TTC549 (cell line): ENCODE measurements around the gene GASK1A.
"Not testable (repeated sequence)": the region's sequence is repeated elsewhere in the genome, so short reads cannot be mapped to it uniquely, and the experiment has no call there.

Experiments
- FAIRE-seq: peaks from 2 replicates; lab custom pipeline; 2012; peaks lifted over from hg19 to GRCh38; lab: Jason Lieb, UNC

GASK1A gene

DNA sequence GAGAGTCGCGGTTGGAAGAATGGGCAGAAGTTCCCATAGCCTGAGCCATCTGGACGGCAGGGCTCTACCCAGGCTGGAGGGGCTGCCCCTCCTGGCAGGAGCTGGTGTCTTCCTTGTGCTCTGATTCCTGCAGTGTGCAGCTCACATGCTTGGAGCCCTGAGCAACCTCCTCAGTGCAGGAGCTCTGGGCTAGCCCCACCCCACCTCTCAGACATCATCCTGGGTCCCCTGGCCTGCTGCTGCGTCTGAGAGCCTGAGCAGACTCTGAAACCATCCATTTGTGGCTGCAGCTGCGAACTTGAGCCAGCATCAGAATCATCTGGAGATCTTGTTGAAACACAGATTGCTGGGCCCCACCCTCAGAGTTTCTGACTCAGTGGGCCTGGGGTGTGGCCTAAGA lies 84.0 kb downstream of the GASK1A start:
- FAIRE-seq: no peak

GRCh38 chr3:43070670-43071069 lies 91.6 kb downstream of the GASK1A start:
- FAIRE-seq: not testable (repeated sequence)

DNA sequence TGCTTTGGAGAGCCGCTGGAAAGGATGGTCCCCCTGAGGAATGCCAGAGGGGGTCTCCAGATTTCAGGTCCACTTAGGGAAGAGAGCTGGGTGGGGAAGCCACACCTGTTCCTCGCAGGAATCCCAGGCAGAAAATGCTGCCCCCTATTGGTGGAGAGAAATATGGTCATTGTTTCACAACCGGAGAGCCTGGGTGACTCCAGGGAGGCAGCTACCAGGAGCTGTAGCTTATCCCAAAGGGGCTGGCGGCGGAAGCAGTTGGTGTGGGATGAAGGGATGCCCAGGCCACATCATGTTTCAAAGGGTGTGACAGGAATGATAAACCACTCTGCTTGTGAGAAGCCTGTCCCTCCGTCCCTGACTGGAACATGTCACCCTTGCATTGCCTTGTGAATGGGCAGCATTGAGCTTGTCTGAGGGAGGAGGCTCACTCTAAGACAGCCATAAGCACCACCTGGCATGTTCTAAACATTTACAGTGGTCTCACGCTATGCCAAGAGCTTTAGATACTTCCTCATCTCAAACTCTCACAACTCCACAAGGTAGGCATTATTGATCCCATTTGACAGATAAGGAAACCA lies 92.3 kb downstream of the GASK1A start:
- FAIRE-seq: no peak

GRCh38 chr3:43072361-43072760 lies 93.2 kb downstream of the GASK1A start:
- FAIRE-seq: no peak

GRCh38 chr3:43073116-43073835 lies 94.2 kb downstream of the GASK1A start:
- no peak for FAIRE-seq

- no peak for FAIRE-seq
Observed at GRCh38 chr3:43073836-43074220, 94.7 kb downstream of the GASK1A start.

GRCh38 chr3:43074482-43074881 lies 95.4 kb downstream of the GASK1A start:
- FAIRE-seq: no peak

DNA sequence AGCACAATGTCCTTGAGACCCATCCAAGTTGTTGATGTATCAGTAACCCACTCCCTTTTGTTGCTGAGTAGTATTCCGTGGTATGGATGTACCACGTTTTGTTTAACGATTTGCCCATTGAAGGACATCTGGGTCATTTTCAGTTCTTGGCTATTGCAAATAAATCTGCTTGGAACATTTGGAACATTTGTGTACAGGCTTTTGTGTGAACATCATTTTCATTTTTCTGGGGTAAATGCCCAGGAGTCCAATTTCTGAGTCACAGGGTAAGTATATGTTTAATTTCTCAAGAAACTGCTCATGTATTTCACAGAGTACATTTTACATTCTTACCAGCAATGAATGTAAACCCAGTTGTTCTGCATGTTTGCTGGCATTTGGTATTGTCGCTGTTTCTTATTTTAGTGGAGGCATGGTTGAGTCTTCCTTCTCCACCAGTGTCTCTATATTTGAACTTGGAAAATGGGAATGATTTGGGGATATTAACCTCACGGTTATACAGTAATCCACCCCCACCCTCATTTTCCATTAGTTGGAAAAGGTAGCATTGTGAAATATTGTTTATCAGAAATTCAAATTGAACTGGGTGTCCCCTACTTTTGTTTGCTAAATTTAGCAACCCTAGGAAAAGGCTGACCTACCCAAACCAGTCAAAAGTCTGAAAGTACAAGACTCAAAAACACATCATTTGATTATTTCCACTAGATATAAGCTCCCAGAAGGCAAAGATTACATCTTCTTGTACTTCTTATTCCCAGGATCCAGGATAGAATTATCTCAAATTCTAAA lies 96.0 kb downstream of the GASK1A start:
- FAIRE-seq: no peak

- FAIRE-seq: no peak
Observed at GRCh38 chr3:43075904-43076661, 97.0 kb downstream of the GASK1A start.

DNA sequence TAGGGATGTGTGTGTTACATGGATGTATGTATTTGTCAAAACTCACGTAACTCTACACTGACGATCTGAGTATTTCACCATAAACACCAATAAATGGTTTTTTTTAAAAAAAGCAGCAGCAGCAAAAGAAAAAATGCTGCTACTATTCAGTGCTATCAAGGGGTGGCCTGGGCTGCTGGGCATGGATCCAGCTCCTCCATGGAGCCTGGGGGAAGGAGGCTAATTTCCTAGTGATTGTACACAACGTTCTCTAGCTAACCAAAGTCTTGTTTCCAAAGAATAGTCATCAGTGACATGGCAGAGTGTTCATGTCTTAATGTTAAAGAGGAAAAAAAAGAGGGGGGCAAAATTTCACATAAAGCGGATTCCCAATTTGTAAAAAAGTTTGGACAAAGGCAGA lies 97.7 kb downstream of the GASK1A start:
- FAIRE-seq: no peak

DNA sequence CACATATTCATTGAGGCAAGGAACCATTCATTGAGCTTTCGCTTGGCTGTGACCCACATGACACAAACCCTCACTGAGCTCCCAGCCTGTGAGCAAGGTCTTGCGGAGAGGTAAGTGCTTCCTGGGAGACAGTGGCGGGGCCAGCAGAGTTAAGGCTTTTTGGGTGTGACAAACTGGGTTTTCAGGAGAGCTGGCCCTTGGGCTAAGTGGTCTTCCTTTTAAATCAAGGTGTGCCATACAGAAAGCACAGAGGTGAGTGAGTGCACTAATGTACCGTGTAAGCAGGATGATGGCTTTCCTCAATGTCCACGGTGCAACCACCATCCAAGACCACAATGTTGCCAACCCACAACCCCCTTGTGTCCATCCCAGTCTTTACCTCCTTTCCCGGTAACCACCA lies 98.2 kb downstream of the GASK1A start:
- no peak for FAIRE-seq

DNA sequence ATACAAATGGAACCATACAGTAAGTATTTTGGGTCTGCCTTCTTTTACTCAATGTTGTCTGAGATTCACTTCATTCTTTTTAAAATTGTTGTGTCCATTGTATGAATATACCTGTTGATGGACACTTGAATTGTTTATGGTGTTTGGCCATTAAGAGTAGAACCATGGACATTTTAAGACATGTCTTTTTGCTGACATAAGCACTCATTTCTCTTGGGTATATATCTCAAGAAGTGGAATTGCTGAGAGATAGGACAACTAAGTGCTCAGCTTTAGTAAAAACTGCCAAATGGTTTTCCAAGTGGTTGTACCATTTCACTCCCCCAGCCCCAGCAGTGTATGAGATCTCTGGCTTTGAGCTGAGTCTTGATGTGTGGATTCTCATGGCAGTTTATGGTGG lies 98.6 kb downstream of the GASK1A start:
- FAIRE-seq: no peak

GRCh38 chr3:43079536-43080332 lies 100.6 kb downstream of the GASK1A start:
- FAIRE-seq: no peak

DNA sequence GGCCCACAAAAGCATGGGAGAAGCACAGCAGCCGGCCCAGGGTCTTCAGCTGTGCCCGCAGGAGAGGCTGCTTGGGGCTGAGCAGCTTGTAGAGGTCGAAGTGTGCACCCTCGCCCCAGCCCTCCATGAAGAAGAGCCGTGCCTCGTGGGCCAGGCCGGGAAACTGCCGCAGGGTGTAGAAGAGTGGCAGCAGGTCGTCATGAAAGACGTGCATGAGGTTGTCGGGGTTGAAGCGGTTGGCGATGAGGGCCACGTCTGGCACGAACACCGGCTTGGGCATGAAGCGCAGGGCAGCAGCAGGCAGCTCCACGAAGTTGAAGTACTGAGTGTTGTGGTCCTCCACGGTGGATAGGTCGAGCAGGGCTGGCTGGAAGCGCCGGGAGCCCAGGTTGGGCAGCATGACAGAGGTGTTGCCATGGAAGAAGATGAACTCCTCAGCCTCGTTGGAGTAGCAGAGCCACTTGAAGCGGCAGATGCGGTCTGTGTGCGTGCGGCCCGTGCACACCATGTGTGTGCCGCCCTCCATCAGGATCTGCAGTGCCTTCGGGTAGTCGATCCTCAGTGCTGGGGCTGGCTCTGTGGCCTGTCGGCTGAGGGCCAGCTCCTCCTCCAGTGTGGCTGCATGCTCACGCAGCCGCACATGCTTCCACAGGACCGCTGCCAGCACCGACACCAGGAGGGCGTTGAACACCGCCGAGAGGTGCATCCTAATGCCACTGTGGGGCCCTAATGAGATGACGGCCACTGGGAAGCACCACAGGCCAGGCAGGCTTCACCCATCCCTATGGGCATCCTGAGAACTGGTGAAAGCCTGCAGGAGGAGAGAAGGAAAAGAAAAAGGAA lies 101.8 kb downstream of the GASK1A start:
- no peak for FAIRE-seq

DNA sequence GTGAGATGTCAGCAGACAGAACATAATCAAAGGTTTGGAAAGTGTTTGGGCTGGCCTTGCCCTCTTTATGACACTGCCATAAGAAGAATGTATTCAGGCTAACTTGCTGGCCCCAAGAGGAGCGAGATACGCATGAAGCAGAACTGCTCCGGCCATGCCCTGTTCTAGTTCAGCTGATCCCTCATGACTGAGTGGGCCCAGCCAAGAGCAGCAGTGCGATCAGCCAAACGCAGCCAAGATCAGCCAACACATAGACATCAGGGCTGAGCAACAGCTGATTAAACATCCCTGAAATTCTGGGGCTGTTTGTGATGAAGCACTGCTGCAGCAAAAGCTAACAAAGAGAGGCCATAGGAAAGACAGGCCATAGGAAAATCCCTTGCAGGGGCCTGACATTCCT lies 102.7 kb downstream of the GASK1A start:
- no peak for FAIRE-seq

DNA sequence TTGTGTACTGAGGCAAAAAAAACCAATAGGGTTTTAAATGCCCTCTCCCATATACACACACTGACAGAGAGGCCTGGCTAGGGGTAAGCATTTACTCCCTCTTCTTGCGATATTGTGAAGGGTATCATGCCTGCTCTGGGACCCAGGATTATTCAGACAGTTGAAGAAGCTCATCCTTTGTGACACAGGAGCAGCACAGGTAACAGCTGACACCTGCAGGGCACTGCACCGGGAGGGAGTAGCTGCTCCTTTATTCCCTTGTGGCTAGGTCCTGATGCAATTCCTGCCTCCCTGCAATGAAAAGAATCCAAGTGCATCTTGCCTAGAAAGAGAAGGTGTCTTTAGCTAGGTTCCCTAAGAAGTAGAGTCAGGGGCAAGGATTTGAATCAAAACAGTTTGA lies 103.3 kb downstream of the GASK1A start:
- FAIRE-seq: no peak

DNA sequence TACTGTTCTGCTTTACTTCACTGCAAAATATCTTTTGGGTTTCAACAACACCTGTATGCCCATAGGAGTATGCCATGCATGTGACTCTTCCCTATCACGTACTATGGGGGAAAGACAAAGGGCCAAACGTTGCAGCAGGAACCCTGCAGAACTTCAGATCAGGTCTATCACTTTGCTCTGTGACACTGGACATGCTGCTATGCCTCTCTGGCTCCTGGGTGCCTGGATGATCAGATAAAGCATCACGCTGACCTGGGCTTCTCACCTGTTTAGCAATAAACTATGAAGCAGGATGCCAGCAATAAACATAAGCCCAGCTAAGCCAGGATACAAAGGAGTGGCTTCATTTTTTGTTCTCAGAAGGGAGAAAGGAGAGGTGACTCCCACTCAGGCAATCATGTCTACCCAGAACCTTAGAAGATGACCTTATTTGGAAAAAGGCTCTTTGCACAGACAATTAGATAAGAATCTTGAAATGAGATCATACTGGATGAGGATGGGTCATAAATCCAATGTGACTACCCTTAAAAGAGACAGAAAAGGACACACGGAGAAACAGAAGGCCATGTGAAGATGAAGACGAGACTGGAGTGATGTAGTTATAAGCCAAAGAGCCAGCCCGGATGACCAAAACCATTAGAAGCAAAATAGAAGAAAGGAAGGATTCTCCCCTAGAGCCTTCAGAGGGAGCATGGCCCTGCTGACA lies 107.5 kb downstream of the GASK1A start:
- FAIRE-seq: no peak

GRCh38 chr3:43087249-43087776 lies 108.2 kb downstream of the GASK1A start:
- no peak for FAIRE-seq

DNA sequence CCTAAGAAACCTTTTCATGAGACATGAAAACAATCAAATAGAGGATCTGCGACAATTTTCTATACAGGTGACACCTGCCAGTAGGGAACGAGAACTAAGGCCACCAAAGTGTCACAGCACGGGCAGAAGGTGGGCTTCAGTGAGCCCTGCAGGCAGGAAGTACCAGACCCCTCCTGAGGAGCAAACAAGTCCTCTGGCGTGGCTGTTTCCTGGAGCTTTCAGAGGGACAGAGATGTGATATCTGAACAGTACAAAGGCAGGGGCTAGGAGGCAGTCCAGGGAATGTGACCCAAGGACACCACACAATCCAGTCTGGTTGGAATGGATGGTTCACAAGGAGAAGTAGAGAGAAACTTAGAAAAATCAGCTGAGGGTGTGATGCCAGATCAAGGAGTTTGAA lies 110.0 kb downstream of the GASK1A start:
- FAIRE-seq: no peak

GRCh38 chr3:43090238-43090637 lies 111.1 kb downstream of the GASK1A start:
- FAIRE-seq: no peak
